ACHN (cell line): ENCODE data around the gene CTTN.
A peak's percentile ranks its signal among the peaks of the same experiment; 100 is the strongest.

Experiments used
- DNase-seq: peaks from one replicate; pipeline ENCODE4 v3.0.0-alpha.2; 2015
- in situ Hi-C: cut with HindIII; loops from 2 replicates; pipeline ENCODE4 v1.10.0; 2017; ENCODE audit warnings: low sequenced_read_pairs, low pct_ligation_motif_present, low pct_unique_long_range_greater_than_20kb

CTTN gene

DNA sequence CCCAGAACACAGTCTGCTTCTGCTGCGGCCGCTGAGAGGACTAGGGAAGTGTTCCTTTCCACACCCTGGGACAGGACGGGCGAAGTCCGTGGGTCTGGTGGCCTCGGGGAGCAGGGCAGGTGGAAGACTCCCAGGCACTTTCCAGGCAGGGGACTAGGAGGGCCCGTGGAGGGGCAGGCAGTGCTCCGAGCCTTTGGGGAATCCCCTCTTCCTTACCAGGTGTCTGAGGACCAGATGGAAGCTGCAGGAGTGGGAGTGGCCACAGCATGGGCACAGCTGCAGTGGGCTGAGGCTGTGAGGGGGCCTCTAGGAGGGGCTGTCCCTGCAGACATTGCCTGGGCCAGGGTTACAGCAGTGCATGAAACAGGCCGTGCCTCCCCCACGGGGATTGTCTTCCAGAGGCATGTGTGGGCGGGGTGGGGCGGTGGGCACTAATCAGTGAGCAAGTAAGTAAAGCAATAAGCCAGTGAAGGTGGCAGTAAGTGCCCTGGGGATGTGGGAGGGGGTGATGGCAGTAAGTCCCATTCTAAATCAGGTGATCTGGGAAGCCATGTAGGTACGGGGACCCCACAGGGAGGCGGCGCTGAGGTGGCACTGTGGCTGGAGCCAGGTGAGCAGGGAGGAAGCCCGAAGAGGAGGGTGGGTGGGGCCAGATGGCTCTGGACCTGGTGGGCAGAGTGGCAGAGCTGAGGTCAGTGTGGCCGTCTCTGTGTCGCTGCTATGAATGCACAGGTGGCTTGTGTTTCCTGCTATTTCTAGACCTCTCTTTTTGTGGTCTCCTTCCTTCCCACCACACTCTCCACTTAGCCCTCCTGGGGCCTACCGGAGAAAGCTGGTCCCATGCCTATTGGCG lies 66.4 kb downstream of the CTTN start:
- in situ Hi-C loops: no loop called here
- DNase-seq: no peak

- DNase-seq: no peak
- in situ Hi-C loops: no loop called here
These were observed 67.8 kb downstream of the CTTN start for GRCh38 chr11:70466154-70466553.

DNA sequence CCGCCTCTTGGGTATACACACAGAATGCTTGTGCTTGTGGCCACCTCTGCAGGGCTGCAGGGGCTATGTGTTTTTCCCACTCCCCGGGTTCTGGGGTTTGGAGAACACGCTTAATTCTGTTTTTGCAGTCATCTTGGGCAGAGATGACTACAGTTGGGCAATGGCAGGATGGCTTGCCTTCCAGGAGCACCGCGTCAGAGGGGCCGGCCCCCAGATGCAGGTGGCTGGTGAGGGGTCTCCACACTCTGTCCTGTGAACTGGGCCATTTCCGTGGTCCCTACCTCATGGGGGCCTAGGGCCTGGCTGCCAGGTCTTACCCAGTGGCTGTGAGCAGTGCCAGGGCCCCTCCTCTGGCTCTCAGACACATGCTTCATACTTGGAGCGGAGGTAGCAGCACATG lies 68.3 kb downstream of the CTTN start:
- in situ Hi-C loops: no loop called here
- DNase-seq: no peak

DNA sequence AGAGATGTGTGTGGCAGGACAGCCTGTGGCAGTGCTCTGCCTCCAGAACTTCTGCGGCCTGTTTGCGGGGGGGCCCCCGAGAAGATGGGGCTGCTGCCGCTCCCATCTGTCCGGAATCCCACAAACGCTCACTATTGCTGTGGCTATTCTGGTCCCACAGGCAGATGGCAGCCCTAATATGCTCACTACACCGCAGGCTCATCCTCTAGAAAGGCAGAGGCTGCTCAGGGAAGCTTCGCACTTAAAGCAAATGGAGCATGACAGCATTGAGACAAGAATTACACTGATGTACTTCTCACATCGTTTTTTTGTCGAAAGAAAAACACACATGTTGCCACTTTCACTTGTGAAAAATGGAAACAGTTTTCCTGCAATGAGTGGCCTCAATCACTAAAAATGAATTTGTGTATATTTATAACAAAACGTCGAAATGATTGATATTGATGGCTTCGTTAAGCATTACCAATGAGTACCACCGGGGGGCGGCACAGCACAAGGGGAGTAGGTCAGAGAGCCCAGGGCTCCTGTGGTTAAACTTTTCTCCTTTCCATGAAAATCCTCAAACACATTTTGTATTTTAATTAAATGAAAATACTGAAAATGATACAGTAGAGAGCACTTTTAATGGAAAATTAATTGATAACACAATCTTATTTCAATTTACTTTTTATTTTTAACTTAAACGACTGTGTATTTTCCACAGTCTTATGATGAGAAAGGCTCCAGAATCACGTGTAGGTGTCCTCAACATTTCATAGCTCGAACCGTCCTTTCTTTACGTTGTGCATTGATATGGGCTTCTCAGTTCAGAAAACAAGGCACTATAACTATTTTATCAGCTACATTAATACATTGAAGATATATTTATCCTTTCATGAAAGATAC lies 69.1 kb downstream of the CTTN start:
- in situ Hi-C loops: no loop called here
- DNase-seq: peak; percentile 54

DNA sequence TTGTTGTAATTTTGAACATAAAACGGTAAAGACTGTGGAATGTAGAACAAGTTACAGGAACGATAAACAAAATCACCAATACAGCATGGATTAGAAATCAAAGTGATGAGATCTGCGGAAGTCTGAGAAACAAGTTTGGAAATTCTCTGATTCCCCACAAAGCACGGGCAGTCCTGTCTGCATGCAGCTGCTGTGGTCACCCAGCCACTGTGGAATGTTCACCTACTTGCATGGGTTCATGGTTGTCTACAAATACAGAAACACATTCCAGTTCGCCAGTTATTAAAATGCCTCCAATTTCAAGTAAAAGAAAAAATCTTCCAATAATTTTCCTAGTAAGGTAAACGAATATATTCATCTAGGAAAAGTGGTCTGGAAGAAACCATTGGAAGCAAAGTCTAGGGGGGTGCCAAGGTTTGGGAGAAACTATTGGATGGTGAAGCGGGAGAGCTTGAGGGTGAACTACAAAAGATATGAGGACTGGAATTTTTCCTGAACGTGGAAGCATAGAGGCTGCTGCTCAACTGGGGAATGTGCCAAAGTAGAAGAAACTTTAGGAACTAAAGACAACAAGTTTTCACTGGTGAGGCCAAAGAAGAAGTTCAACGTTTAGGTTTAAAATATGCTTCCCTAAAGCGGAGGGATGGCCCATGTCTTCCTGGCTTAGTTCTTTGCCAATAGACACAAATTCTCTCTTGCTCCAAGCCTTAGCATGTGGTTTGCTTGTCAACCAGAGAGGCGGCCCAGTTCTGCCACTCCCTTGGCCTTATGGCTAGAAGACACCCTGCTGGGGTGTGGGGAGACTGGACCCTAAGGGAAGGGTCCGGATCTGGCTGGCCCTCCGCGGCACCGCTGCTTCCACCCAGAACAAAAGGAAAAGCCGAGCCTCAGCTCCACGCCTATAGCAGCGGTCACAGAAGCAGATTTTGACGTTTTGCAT lies 70.2 kb downstream of the CTTN start:
- in situ Hi-C loops: no loop called here
- no peak for DNase-seq

- no peak for DNase-seq
- in situ Hi-C loops: no loop called here
These were observed 71.8 kb downstream of the CTTN start for GRCh38 chr11:70470127-70470526.

DNA sequence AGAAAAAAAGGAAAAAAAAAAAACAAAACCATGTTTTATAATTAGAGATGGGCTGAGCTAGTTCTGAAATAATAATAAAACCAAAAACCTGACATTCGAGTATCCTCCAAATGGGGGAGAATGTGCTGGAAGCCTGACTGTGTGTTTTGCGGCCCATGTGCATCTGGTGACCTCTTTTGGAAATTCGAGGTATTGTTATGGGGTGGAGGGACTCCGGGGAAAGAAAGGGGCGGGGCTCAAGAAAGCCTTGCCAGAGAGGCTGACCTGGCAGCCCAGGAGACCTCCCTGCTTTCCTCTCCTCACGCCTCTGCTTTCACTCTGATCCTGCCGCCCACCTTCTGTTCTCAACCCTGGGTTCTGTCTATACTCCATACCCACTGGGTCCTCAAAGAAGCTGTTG lies 72.9 kb downstream of the CTTN start:
- DNase-seq: no peak
- in situ Hi-C loops: no loop called here

DNA sequence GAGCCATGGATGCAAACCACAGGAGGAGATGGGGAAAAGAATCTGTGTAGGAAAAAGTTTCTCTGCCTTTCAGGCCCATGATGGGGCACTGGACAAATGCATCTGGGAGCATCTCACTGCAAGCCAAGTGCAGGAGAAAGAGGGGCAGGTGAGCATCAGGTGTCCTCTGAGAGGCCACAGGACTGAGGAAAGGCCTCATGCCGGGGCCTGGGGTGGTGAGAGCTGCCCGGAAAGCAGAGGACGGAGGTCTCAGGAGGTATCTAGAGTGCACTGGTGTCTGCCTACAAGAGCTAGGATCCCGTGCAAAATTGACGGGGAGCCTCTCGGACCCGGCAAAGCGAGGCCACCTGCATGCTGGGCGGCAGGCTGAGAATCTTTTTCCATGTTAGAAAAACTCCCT lies 73.9 kb downstream of the CTTN start:
- in situ Hi-C loops: no loop called here
- no peak for DNase-seq

- DNase-seq: no peak
- in situ Hi-C loops: no loop called here
These were observed 75.0 kb downstream of the CTTN start for GRCh38 chr11:70473186-70473872.

GRCh38 chr11:70473873-70474690 lies 75.8 kb downstream of the CTTN start:
- in situ Hi-C loops: no loop called here
- DNase-seq: no peak

GRCh38 chr11:70474710-70475109 lies 76.4 kb downstream of the CTTN start:
- in situ Hi-C loops: no loop called here
- DNase-seq: no peak

DNA sequence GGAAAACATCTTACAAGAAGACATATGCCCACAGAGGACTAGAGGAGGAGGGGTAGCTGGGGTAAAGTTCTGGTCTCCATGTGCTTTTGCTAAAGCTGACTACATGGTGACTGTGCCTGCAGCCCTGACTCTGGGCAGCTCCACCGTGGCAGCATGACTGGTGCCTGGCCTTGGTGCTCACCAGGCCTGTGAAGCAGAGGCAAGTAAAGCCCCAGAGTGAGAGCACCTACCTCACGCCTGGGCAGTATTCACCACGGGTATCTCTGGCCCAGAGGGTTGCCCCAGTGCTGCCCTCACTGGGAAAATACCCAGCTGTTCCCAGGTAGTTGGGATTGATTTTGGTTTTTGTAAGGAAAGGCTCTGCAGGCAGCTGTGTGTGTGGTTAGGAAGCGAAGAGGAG lies 78.3 kb downstream of the CTTN start:
- in situ Hi-C loops: no loop called here

GRCh38 chr11:70477176-70477575 lies 78.8 kb downstream of the CTTN start:
- in situ Hi-C loops: no loop called here
- no peak for DNase-seq

More for the DNA sequence above, 78.3 kb downstream of the CTTN start:
- no peak for DNase-seq

GRCh38 chr11:70477609-70478008 lies 79.3 kb downstream of the CTTN start:
- in situ Hi-C loops: no loop called here
- no peak for DNase-seq

DNA sequence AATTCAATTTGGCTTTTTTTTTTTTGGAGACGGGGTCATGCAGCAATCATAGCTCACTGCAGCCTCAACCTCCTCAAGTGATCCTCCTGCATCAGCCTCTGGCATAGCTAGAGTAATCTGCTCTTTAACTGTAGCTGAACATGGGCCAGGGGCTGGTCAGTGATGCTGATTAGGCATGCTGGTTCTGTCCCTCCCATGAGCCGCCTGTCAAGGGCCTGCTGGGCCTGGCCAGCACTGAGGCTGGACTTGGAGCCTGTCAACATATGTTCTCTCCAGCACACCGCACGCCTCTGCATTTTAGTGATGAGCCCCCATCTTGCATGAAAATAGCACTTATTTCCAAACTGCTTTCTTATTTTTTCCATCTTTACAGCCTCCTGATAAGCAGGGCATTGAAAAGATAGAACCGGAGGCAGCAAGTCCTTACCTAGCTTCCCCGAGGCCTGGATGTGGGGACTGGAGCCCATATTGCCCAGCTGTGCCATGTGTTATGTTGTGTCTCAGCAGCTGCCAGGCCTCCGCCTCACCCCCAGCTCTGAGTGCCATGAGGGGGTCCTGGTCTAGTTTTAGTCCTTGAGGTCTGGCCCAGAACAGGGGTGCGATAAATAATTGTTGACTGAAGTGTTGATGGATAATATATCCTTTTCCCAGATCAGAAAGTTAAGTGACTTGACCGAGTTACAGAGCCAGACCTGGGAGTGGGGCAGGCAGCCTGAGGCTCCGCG lies 80.0 kb downstream of the CTTN start:
- in situ Hi-C loops: no loop called here
- no peak for DNase-seq

DNA sequence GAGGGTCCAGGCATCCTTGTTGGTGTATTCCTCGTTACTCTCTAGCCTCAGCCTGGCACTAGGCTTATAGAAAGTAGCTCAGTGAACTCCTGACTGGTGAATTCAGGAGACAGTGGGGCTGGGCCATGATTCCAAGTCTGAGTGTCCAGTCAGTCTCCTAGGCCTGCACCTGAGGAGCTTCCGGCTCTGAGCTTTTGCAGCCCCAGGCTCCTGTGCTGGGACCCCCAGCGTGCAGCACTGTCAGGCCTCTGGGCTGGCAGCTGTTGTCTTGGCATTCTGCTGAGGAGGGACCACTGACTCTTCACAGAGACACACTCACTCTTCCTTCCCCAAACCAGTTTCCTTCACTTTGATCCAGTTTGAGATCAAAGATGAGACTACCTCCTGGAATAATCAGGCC lies 82.4 kb downstream of the CTTN start:
- DNase-seq: no peak
- in situ Hi-C loops: no loop called here
